Limb (tissue), 2 donors: ENCODE measurements around the gene P4HB.

Experiments used
- DNase-seq, 2 donors: peaks; one replicate each; pipeline ENCODE4 v3.0.0-alpha.2; 2016; ENCODE audit errors: extremely low spot score in 2 of 2

P4HB gene

DNA sequence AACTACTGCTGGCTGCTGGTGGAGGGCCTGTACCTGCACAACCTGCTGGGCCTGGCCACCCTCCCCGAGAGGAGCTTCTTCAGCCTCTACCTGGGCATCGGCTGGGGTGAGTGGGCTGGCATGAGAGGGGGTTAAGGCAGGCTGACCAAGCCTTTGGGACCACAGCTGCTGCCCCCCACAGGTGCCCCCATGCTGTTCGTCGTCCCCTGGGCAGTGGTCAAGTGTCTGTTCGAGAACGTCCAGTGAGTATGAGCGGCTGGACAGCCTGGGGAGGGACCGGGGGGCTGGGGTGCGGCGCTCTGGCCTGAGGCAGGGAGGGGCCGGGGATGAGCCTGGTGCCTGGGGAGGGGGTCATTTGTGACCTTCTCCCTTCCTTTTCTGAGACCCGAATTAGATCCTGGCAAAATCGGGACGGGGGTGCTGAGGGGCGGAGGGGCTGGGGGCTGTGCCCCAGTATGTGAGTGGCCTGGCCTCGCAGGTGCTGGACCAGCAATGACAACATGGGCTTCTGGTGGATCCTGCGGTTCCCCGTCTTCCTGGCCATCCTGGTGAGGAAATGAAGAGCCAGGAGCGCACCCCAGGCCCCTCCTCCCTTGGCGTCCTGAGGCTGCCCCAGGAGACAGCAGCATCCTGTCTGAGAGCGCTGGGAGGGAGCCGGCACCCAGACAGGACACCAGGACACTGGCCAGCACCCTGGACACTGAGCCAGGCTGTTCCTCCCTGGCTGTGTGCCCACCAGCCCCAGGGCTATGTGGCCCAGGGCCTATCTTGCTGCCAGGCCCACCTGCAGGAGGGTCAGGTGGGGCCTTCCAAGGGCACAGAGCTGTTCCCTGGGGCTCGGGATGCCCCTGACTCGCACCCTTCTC is 48.4 kb downstream of the P4HB start:
- no peak for DNase-seq

DNA sequence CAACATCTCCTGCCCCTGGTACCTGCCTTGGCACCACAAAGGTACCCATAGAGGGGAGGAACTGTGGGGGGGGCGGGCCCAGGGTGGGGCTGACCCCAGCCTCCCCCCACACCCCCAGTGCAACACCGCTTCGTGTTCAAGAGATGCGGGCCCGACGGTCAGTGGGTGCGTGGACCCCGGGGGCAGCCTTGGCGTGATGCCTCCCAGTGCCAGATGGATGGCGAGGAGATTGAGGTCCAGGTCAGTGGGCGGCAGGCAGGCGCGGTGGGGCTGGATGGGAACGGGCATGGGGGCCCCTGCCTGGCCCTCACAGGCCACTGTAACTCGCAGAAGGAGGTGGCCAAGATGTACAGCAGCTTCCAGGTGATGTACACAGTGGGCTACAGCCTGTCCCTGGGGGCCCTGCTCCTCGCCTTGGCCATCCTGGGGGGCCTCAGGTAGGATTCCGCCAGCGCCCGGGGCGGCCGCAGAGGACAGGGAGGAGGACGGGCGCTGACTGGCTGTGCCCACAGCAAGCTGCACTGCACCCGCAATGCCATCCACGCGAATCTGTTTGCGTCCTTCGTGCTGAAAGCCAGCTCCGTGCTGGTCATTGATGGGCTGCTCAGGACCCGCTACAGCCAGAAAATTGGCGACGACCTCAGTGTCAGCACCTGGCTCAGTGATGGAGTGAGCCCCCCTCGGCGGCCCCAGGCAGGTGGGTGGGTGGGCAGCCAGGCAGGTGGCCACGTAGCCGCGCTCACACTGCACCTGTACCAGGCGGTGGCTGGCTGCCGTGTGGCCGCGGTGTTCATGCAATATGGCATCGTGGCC is 49.2 kb downstream of the P4HB start:
- no peak for DNase-seq

GRCh38 chr17:81810476-81810875 is 49.9 kb downstream of the P4HB start:
- no peak for DNase-seq

DNA sequence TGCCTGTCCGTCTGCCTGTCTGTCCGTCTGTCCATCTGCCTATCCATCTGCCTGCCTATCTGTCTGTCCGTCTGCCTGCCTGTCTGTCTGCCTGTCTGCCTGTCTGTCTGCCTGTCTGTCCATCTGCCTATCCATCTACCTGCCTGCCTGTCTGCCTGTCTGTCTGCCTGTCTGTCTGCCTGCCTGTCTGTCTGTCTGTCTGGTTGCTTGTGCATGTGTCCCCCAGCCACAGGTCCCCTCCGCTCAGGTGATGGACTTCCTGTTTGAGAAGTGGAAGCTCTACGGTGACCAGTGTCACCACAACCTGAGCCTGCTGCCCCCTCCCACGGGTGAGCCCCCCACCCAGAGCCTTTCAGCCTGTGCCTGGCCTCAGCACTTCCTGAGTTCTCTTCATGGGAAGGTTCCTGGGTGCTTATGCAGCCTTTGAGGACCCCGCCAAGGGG is 50.8 kb downstream of the P4HB start:
- no peak for DNase-seq

GRCh38 chr17:81808778-81809555 is 51.4 kb downstream of the P4HB start:
- no peak for DNase-seq

- no peak for DNase-seq
These were observed 52.5 kb downstream of the P4HB start for GRCh38 chr17:81807839-81808238.

GRCh38 chr17:81807210-81807719 is 53.1 kb downstream of the P4HB start:
- no peak for DNase-seq

- no peak for DNase-seq
These were observed 53.7 kb downstream of the P4HB start for GRCh38 chr17:81806461-81807209.

GRCh38 chr17:81805707-81806460 is 54.5 kb downstream of the P4HB start:
- DNase-seq = no peak

DNA sequence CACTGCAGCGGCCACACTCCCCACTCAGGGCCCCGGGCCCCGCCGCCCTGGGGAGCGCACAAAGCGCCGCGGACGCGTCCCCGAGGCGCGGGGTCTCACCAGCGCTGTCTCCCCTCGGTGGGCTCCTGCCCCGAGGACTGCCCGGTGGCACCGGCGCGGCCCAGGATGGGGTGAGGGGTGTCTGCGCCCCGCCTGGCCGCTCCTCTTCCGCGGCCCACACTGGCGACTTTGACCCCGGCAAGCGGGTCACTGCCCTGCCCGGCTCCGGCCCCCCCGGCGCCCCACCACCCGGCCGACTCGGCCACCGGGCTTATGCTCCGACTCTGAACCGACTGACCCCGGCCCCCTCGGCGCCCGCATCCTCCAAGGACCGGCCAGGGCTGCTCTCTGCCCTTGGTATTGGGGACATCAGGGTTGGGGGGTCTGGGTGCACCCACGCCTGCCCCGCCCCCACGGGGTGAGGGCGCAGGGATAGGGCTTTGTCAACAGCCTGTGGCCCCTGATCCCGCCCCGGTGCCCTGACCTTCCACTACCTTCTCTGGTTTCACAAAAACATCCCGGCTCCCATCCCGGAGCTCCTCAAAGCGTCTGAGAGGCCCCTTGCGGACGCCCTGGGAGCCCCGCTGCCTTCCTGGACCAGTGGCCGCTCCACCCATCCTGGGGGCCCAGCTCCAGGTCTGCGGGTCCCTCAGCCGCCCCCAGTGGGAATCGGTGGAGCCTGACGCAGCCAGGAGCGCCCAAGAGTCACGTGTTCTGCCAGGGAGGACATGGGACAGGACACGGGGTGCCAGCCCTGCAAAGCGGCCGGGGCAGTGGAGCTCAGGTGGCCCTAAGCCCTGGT is 55.6 kb downstream of the P4HB start:
- no peak for DNase-seq

DNA sequence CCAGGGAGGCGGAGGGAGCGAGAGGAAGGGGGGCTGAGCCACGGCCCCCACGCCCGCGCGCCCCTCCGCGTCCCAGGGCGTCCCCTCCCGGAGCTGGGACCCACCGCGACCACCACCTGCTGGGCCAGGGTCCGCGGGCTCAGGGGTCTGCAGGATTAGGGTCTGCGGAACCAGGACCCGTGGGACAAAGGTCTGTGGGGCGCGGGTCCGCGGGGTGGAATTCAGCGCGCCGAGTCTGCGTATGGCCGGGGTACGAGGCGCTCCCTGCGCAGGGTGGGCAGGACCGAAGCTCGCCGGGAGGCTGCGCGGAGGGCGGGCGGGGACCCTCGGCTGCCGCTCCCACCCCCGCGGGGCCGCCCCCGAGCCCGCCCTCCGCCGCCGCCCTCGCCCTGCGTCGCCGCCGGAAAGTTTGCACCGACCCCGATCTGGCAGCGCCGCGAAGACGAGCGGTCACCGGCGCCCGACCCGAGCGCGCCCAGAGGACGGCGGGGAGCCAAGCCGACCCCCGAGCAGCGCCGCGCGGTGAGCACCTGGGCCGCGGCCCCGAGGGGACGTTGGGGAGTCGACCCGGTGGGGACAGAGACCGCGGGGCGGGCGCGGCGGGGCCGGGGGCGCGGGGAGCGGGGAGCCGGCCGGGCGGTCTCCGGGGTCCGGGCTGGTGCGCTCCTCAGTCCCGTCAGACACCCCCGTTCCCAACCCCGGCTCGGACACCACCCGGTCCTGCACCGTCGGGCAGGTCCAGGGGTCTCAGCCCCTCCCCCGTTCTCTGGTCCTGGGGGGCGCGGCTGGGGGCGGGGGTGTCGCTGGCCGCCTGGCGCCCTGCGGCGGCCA is 56.4 kb downstream of the P4HB start, which contains the start of gene GCGR:
Gene GCGR (plus strand): TSS at position 423 of the 831 bp plus-strand sequence. CDS start 4,869 bp downstream, outside the sequence.
- DNase-seq = no peak

DNA sequence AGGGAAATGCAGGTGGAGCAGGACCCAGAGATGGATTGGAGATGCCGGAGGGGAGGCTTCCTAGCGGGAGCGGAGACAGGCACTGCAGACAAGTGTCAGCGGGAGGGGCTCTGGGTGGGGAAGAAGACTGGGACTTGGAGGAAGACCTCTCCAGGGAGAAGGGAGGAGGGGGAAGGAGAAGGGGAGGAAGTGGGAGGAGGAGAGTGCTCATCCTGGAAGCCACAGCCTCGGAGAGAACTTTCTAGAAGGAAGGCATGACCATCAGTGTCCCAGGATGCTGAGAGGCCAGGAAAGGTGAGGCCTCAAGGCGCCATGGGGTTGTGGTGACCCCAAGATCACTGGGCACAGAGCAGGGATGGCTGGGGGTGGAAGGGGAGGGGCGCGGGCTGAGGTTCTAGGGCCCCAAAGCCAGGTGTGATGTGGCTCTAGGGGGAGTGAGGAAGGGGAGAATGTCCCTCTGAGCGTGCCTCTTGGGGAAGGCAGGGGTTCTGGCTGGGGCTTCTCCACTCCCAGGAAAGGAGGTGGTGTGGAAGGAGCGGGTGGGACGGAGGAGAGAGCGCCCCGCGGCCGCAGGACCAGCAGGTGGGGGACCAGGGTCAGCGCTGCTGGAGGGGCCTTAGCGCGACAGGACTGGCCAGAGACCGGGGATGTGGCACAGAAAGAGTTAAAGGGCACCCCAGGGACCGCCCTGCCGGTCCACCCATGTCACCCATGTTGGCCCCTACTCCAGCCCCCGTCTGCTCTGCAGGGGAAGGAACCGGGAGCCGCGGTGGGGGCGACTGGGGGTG is 57.3 kb downstream of the P4HB start:
- no peak for DNase-seq

DNA sequence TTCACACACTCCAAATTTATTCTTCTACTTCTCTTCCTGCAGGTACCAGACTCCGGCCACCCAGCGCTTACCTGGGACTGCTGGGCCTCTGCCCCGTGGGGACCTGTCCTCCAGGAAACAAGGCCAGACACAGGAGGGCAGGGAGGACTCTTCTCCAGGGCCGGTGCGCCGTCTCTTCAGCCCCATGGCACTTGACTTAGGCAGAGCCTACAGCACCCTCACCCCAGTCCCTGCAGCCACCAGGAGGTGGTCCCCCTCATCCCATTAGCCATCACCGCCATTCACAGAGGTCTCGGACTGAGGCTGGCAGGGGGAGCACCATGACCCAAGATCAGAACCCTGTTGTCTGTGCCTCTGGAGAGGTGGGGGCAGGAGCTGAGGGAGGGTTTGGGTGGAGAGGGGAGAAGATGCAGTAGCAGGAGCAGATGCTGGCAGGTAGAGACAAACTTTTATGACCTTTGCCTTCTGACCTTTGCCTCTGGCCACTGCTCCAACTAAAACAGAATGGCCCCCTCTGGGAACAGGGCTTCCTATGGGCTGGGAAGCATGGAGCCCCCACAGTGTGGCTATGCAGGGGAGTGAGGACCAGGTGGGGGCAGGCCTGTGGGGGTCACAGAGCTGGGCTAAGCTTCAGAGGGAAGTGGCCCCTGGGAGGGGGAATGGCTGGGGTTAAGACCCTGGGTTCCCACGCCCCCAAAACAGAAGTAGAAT is 58.1 kb downstream of the P4HB start:
- DNase-seq = no peak

- DNase-seq = no peak
These were observed 59.0 kb downstream of the P4HB start for GRCh38 chr17:81801327-81801726.

- DNase-seq = no peak
These were observed 65.8 kb downstream of the P4HB start for GRCh38 chr17:81794509-81794908.

GRCh38 chr17:81794074-81794476 is 66.3 kb downstream of the P4HB start:
- DNase-seq = no peak
